ENCODE data around the gene LETM1. TPM values are rescaled to one million over a fixed set of nuclear protein-coding genes. Genes with fewer than 3 reads are reported as not detected.

LETM1 gene
- total and polyA plus RNA-seq, 2 of the 13 experiments (the other 11 are each of a cell fraction or from before 2014, with no cell fraction given): 9.7 to 41.6 TPM

DNA sequence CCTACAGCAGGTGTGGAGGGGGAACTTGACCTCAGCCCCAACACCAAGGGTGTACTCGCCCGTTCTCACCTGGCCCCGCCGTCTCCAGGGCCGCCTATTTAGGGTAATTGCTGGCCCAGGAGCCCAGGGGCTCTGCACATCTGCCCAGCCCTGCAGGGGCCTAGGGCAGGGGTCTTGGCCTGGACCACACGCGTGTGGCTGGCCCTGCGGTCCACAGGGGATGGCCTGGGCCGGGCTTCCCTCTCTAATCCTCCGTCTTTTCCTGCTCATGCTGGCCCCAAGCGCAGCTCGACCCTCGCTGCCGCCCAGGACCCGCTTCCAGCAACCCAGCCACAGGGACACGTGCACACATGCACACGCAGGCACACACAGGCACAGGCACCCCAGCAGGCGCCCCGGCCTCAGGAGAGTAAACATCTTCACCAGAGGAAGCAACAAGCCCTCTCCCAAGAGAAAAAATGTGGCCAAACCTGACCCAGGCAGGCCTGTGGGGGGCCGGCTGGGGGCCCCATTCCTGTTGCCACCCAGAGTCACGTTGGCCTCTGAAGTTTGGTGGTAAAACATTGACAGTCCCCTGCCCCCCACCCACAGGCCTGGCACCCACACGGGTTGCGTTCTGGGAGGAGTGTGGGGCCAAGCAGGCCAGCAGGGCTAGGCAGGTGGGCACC lies 87.5 kb downstream of the LETM1 start (continued):
- peak; percentile 74; the same call in 1 of the 2 replicates for TF ChIP-seq TFDP1 (CRISPR knock-in tag; IDR thresholded peaks at IDR 0.05; ENCODE audit: borderline replicate concordance)
- TF ChIP-seq HOXA3 (CRISPR knock-in tag; IDR thresholded peaks at IDR 0.05): 0 out of 2 replicates have a peak, but pooled peaks have one; percentile 55
- TF ChIP-seq, protein P1, sequence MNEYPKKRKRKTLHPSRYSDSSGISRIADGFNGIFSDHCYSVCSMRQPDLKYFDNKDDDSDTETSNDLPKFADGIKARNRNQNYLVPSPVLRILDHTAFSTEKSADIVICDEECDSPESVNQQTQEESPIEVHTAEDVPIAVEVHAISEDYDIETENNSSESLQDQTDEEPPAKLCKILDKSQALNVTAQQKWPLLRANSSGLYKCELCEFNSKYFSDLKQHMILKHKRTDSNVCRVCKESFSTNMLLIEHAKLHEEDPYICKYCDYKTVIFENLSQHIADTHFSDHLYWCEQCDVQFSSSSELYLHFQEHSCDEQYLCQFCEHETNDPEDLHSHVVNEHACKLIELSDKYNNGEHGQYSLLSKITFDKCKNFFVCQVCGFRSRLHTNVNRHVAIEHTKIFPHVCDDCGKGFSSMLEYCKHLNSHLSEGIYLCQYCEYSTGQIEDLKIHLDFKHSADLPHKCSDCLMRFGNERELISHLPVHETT (CRISPR knock-in tag; conservative IDR thresholded peaks at IDR 0.05): no peak
- no peak for TF ChIP-seq FOXO4 (CRISPR knock-in tag; conservative IDR thresholded peaks at IDR 0.05)
- no peak for TF ChIP-seq ZNF367 (CRISPR knock-in tag; IDR thresholded peaks at IDR 0.05; ENCODE audit: borderline replicate concordance)
- peak; percentile 67 for TF ChIP-seq KDM5B (CRISPR knock-in tag; IDR thresholded peaks at IDR 0.05; ENCODE audit: borderline replicate concordance)
- peak; percentile 42; the same call in 1 of the 2 replicates for TF ChIP-seq REPIN1 (CRISPR knock-in tag; IDR thresholded peaks at IDR 0.05; ENCODE audit: borderline replicate concordance, low read depth)
- no peak for TF ChIP-seq ATM (IDR thresholded peaks at IDR 0.05; ENCODE audit: borderline replicate concordance)
- no peak for TF ChIP-seq TEAD2 (CRISPR knock-in tag; IDR thresholded peaks at IDR 0.05)
- TF ChIP-seq, protein P2, sequence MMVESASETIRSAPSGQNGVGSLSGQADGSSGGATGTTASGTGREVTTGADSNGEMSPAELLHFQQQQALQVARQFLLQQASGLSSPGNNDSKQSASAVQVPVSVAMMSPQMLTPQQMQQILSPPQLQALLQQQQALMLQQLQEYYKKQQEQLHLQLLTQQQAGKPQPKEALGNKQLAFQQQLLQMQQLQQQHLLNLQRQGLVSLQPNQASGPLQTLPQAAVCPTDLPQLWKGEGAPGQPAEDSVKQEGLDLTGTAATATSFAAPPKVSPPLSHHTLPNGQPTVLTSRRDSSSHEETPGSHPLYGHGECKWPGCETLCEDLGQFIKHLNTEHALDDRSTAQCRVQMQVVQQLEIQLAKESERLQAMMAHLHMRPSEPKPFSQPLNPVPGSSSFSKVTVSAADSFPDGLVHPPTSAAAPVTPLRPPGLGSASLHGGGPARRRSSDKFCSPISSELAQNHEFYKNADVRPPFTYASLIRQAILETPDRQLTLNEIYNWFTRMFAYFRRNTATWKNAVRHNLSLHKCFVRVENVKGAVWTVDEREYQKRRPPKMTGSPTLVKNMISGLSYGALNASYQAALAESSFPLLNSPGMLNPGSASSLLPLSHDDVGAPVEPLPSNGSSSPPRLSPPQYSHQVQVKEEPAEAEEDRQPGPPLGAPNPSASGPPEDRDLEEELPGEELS (CRISPR knock-in tag; IDR thresholded peaks at IDR 0.05): peak; percentile 65
- peak; percentile 72 for TF ChIP-seq ZNF326 (CRISPR knock-in tag; IDR thresholded peaks at IDR 0.05; ENCODE audit: borderline replicate concordance)
- TF ChIP-seq SOX5 (CRISPR knock-in tag; IDR thresholded peaks at IDR 0.05; ENCODE audit: borderline replicate concordance): peak; percentile 55; the same call in 1 of the 2 replicates
- peak; percentile 38; the same call in 1 of the 2 replicates for TF ChIP-seq NRL (CRISPR knock-in tag; IDR thresholded peaks at IDR 0.05; ENCODE audit: borderline replicate concordance)
- TF ChIP-seq IRF9 (CRISPR knock-in tag; IDR thresholded peaks at IDR 0.05; ENCODE audit: borderline replicate concordance): no peak; the same call in 1 of the 2 replicates
- no peak for TF ChIP-seq SETDB1 (CRISPR knock-in tag; IDR thresholded peaks at IDR 0.05; ENCODE audit: borderline replicate concordance)
- TF ChIP-seq SRY (CRISPR knock-in tag; IDR thresholded peaks at IDR 0.05): 0 out of 2 replicates have a peak, but pooled peaks have one; percentile 48
- TF ChIP-seq ZNF362 (CRISPR knock-in tag; IDR thresholded peaks at IDR 0.05; ENCODE audit: borderline replicate concordance): peak; percentile 41; the same call in 1 of the 2 replicates
- TF ChIP-seq ZNF792 (CRISPR knock-in tag; IDR thresholded peaks at IDR 0.05): 0 out of 2 replicates have a peak, but pooled peaks have one; percentile 20
- TF ChIP-seq SP140L (CRISPR knock-in tag; IDR thresholded peaks at IDR 0.05; ENCODE audit: borderline replicate concordance): no peak
